ENCODE data around the gene PIGL. TPM values are rescaled to one million over a fixed set of nuclear protein-coding genes. Genes with fewer than 3 reads are reported as not detected.

Gene PIGL
- total and polyA plus RNA-seq, 2 donors (not counting 1 experiment from before 2014, with no cell fraction given): 86.7 to 88.2 TPM

- DNase-seq: no peak
- POLR2A ChIA-PET: no interaction called here
- Mint-ChIP-seq H3K27me3 (no peaks in the 10 kb centered on the region), H3K27ac (no peak overlapping the region), H3K9me3 (ENCODE audit: insufficient read depth) (no peaks in the 10 kb centered on the region), H3K4me3 (no peak overlapping the region), H3K4me1 (peaks cover 3% of the 10 kb centered on the region)
- no peak overlapping the region for H3K4me2 ChIP-seq (replicated peaks; ENCODE audit: low read depth, low read length, poor library complexity, severe bottlenecking)
- CTCF ChIA-PET: interaction anchor here (0.6 kb wide), 2 partner anchors 67 to 1340 kb away, joined by 3 to 6 read pairs; no protein-coding TSS in a partner anchor
- H3K9me3 ChIP-seq (ENCODE audit: control extremely low read depth in 1 of 3, control insufficient read depth in 2 of 3, insufficient read depth in 1 of 3, low read length in 2 of 3): no peaks in the 10 kb centered on the region
- WGBS (ENCODE audit: insufficient coverage): 100% methylated on average over 3 of the region's 3 CpGs
- ATAC-seq (ENCODE audit: low read depth): no peak
- H3K27me3 ChIP-seq (replicated peaks in 1 of 4; ENCODE audit: control extremely low read depth in 1 of 4, control insufficient read depth in 3 of 4, insufficient read depth in 4 of 4, low read length in 3 of 4): no peaks in the 10 kb centered on the region
- H3K9ac ChIP-seq (ENCODE audit: low read length): no peak overlapping the region
- H3K4me3 ChIP-seq (ENCODE audit: control extremely low read depth in 1 of 5, extremely low read depth in 1 of 5, insufficient read depth in 1 of 5, low read depth in 2 of 5, low read length in 4 of 5): no peak overlapping the region
- H2AFZ ChIP-seq (ENCODE audit: insufficient read depth, low read depth, low read length, poor library complexity, severe bottlenecking): no peak overlapping the region
- no peaks in the 10 kb centered on the region for H3K79me2 ChIP-seq (ENCODE audit: control insufficient read depth, insufficient read depth, low read length)
- peaks cover 0 to 16% of the 10 kb centered on the region in 2 experiments for H3K36me3 ChIP-seq (replicated peaks in 1 of 2; ENCODE audit: control extremely low read depth in 1 of 2, control insufficient read depth in 1 of 2, extremely low read depth in 1 of 2, insufficient read depth in 2 of 2, low read length in 1 of 2)
- H3K4me1 ChIP-seq (ENCODE audit: control insufficient read depth in 2 of 2, insufficient read depth in 2 of 2, low read length in 2 of 2): peaks cover 0 to 7% of the 10 kb centered on the region in 2 donors
- H4K20me1 ChIP-seq (ENCODE audit: control insufficient read depth, insufficient read depth, low read length, poor library complexity, severe bottlenecking): no peaks in the 10 kb centered on the region
- no peak overlapping the region for H3K27ac ChIP-seq (ENCODE audit: low read length in 2 of 2)
- TF ChIP-seq EZH2 (IDR thresholded peaks at IDR 0.05; ENCODE audit: borderline replicate concordance, insufficient read depth, low read depth, low read length, poor library complexity, severe bottlenecking) (no peak), CTCF (IDR thresholded peaks at IDR 0.05) (no peak)
- intact Hi-C loops (cut with micrococcal nuclease): no loop called here
These were observed 83.5 kb downstream of the PIGL start for GRCh38 chr17:16300554-16300953.

DNA sequence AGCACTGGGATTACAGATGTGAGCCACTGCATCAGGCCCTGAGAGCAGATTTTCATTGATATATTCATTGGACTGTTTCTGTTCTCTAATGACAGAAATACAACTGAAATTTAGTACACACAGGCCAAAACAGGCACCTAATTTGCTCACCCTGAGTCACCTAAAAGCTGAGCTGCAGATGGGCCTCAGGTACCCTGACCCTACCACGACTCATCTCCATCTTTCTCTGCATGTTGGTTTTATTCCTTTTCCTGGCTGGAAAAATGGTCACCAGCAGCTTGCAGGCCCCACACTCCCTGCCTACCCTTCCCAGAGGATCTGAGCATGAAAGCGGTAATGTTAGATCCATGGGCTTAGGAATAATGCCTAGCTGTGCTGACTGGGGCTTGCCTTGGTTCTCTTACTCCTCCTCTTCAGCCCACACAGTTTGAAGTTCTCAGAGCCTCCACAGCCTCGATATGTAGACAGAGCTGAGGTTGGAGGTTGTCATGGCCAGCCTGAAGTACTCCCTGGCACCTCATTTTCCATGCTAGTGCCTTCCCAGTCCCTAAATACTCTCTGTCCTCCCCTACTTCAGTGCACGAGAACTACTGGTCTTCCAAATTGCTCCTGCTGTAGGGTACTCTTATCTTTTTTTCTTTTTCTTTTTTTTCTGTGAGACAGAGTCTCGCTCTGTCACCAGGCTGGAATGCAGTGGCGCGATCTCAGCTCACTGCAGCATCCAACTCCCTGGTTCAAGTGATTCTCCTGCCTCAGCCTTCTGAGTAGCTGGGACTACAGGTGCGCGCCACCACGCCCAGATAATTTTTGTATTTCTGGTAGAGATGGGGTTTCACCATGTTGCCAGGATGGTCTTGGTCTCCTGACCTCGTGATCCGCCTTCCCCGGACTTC lies 85.2 kb downstream of the PIGL start:
- no peaks in the 10 kb centered on the region for H3K27me3 Mint-ChIP-seq
- Histone ChIP-seq H3K27me3 (replicated peaks in 1 of 4; ENCODE audit: control extremely low read depth in 1 of 4, control insufficient read depth in 3 of 4, insufficient read depth in 4 of 4, low read length in 3 of 4) (no peaks in the 10 kb centered on the region), H4K20me1 (ENCODE audit: control insufficient read depth, insufficient read depth, low read length, poor library complexity, severe bottlenecking) (no peaks in the 10 kb centered on the region), H3K4me3 (ENCODE audit: control extremely low read depth in 1 of 5, extremely low read depth in 1 of 5, insufficient read depth in 1 of 5, low read depth in 2 of 5, low read length in 4 of 5) (no peak overlapping the region), H3K79me2 (ENCODE audit: control insufficient read depth, insufficient read depth, low read length) (no peaks in the 10 kb centered on the region), H3K9ac (ENCODE audit: low read length) (no peak overlapping the region), H3K9me3 (ENCODE audit: control extremely low read depth in 1 of 3, control insufficient read depth in 2 of 3, insufficient read depth in 1 of 3, low read length in 2 of 3) (no peaks in the 10 kb centered on the region), H3K27ac (ENCODE audit: low read length in 2 of 2) (no peak overlapping the region), H3K4me1 (ENCODE audit: control insufficient read depth in 2 of 2, insufficient read depth in 2 of 2, low read length in 2 of 2) (peaks cover 0 to 7% of the 10 kb centered on the region in 2 donors), H2AFZ (ENCODE audit: insufficient read depth, low read depth, low read length, poor library complexity, severe bottlenecking) (no peak overlapping the region), H3K36me3 (replicated peaks in 1 of 2; ENCODE audit: control extremely low read depth in 1 of 2, control insufficient read depth in 1 of 2, extremely low read depth in 1 of 2, insufficient read depth in 2 of 2, low read length in 1 of 2) (peaks cover under 1 to 19% of the 10 kb centered on the region in 2 experiments), H3K4me2 (replicated peaks; ENCODE audit: low read depth, low read length, poor library complexity, severe bottlenecking) (no peak overlapping the region)
- intact Hi-C loops (cut with micrococcal nuclease): no loop called here
- H3K9me3 Mint-ChIP-seq (ENCODE audit: insufficient read depth): no peaks in the 10 kb centered on the region
- no peak overlapping the region for H3K4me3 Mint-ChIP-seq
- ChIA-PET CTCF (no interaction called here), POLR2A (no interaction called here)
- H3K4me1 Mint-ChIP-seq: no peaks in the 10 kb centered on the region
- TF ChIP-seq CTCF (IDR thresholded peaks at IDR 0.05) (no peak), EZH2 (IDR thresholded peaks at IDR 0.05; ENCODE audit: borderline replicate concordance, insufficient read depth, low read depth, low read length, poor library complexity, severe bottlenecking) (no peak)
- 100% methylated on average over 3 of the region's 13 CpGs for WGBS (ENCODE audit: insufficient coverage)
- H3K27ac Mint-ChIP-seq: no peak overlapping the region
- ATAC-seq (ENCODE audit: low read depth) (no peak), DNase-seq (no peak)

All from B cell (primary cell).